NCI-H2107 treated with DMSO at 0.1 percent for 48 hours (cell line): Measurements from ENCODE around the gene GATAD2A.

Experiments used
- DNase-seq: peaks from one replicate; lab custom pipeline; 2025; ENCODE audit not compliant: unreplicated experiment; lab: John Stamatoyannopoulos, UW

GATAD2A gene

DNA sequence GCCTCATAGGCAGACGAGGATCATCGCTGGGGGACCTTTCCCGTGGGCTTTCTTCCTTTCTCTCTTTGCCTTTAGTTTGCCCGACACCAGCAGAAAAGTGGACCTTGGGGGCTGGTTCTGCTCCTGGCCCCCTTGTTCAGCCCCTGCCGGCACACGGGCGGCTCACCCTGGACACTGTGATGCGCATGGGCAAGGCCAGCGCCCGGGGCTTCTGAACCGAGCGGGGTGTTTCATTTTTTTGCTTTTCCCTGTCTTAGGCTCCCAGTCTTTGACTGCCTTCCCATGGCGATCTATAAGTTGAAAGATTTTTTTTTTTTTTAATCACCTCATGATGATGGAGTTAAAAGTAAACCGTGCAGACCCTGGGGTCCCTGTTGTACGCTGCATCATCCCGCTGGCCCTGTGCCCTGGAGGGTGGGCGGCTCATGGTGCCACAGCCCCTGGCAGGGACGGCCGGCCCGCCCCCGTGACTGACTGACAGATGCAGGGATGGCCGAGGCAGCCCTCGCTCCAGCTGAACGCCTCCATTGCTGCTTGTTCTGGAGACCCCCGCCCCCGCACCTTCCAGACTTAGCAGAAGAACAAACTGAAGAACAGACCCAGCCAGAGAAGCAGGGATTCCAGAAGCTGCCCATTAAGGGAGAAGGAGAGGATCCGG, 100.3 kb downstream of the GATAD2A start:
- no peak for DNase-seq

DNA sequence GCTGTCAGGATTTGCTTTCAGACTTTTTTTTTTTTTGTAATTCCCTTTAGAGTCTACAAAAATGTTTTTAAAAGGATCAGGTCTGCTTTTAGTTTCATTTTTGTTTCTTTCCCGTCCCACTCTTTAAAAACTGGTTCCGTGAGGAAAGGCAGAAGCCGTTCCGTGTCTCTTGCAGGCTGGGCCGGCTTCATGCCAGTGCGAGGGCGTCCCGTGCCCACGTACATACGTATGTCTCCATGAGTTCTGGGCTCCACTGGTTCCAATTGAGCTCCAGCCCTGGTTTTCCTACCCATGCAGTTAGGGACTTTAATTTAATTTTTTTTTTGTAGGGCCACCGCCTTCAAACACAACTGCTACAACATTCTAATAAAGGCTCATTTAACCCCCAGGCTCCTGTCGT, 101.1 kb downstream of the GATAD2A start:
- DNase-seq: no peak

DNA sequence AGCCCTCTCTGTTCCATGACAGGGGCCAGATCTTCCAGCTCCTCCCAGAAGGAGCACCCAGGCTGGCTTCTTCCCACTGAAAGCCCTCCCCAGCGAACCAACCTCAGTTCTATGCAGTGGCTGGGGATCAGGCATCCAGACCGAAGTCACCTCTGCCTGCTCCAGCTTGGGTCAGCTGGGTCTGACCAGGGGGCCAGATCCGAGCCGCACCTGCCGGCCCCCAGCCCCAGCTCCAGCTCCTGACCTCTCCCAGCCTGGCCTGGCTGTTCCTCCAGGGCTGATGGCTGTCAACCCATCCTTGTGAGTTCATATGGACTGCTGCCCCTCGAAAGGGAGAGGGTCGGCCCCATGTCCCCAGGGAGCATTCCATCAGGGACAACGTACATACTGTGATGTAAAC, 101.9 kb downstream of the GATAD2A start:
- no peak for DNase-seq

DNA sequence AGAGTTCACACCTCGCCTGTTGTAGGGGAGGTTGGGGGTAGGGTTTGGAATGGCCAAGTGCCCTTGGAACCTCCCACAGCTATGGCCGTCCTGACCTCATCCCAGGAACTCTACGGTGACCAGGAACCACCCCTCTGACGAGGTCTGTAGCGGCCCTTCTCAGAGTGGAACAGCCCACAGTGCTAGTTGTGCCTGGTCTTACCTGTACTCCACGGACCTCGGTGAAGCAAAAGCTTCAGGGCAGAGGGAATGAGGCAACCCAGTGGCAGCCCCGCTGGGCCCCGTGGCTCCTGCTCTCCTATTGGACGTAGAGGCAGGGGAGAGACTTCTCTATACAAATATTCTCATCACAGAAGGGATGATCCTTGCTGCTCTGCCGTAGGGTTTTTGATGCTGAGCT, 102.7 kb downstream of the GATAD2A start:
- no peak for DNase-seq

DNA sequence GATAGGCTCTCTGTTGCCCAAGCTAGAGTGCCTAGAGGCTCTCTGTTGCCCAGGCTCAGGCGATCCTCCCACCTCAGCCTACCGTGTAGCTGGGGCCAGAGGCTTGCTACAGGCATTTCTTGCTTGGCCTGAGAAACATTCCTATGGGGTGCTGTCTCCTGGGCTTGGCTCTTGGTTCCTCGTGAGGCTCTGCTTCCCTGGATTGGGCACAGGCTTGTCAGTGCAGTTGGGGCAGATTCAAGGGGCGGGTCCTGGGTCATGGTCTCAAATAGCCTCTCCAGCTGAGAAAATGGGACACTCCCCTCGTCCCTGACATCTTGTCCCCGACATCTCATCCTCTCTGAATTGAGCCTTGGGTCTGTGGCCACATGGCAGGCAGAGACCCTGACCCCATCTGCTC, 105.0 kb downstream of the GATAD2A start:
- DNase-seq: no peak

DNA sequence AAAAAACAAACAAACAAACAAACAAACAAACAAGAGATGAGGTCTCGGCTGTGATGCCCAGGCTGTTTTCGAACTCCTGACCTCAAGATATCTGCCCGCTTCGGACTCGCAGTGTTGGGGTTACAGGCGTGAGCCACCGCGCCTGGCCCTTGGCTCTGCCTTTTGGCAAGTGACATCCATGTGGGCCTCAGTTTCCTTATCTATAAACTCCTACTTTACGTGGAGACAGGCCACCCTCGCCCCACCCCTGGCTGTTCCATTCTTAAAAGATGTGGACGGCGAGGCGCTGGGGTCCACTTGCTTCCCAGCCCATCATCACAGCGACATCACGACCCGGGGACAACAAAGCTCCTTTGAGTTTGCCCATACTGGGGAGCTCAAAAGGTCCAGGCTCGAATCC, 108.2 kb downstream of the GATAD2A start:
- DNase-seq: no peak

DNA sequence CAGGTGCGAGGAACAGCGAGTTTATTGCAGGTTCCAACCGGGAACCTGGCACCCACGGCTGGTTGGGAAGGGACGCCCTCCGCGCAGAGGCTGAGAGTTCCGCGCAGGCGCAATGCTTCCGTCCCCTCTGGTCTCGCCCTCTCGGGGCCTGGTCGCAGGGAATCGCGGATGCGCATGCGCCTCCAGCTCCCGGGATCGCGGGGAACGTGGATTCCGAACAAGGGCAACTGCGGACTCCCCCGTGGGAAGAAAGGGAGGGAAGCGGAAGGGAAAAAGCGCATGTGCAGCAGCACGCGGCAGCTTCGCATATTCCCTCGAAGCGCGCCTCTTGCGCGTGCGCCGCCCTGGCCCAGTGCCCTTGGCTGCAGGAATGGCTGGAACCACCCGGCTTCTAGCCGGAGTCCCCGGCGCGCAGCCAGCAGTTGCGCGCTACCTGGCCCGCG, 108.8 kb downstream of the GATAD2A start:
- no peak for DNase-seq

DNA sequence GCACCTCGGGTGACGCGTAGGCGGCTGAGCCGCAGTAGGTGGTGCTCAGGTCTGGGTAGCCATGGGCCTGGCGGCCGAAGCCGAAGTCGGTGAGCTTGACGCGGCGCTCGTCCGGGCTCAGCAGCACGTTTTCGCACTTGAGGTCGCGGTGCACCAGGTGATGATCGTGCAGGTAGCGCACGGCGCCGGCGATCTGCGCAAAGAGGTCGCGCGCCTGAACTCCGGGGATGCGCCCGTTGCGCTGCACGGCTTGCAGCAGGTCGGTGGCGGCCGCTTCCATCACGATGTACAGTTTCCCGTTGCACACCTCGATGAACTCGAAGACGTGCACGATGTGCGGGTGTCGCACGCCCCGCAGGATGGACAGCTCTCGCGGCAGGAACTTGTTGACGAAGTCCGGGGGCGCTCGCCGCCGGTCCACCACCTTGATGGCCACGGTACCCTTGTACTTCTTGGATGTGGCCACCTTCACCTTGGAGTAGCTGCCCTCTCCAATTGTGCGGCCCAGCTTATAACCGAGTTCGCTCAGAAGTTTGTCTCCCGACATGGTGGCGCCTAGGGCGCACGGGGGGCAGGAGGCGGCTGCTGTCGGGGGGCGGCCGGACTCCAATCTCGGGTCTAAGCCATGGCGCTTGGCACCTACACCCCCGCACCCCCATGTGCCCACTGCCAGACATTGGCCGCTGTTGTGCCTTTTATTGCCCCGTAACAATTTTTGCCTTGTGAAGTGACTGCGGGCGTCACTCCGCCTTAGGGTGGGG, 109.6 kb downstream of the GATAD2A start, which contains the start of gene TSSK6:
TSS of gene TSSK6 (minus strand) at position 668 of the 761 bp plus-strand sequence. CDS start at position 547, 121 bp downstream.
- no peak for DNase-seq

DNA sequence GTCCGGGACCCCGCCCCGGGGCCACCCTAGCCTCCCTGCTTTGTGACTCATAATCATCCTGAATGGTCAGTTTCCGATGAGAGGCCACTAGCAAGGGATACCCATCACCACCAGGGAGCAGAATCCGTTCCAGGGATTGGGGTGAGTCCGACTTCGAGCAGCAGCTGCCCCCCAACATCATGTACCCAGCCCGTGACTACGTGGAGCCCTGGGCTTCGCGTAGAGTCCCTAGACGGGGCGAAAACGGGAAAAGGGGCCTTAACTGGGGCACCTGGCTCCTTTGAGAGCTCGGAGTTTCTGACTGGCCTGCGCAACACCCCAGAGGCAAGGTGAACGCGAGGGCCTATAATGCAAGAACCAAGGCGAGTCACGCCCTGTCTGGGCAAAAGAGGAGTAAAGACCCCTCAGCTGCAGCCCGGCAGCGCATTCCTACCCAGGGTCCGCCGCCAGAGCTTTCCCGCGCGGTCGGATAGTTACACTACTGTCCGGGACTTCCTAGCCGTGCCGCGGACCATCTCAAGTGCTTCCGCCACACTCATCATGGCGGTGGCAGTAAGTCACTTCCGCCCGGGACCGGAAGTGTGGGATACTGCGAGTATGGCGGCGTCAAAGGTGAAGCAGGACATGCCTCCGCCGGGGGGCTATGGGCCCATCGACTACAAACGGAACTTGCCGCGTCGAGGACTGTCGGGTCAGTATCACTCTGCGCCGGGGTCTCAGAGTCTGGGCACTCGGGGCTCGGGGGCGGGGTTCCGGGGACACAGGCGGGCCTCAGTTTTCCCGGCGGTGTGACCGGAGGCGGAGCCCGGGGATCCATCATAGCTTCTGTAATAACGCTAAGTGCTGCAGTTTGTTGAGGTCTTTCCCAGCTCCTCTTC, 110.4 kb downstream of the GATAD2A start, which contains the start of gene NDUFA13:
TSS of gene NDUFA13 (plus strand) at position 584 of the 878 bp plus-strand sequence. CDS start at position 598, 14 bp downstream.
- peak; percentile 46 for DNase-seq

DNA sequence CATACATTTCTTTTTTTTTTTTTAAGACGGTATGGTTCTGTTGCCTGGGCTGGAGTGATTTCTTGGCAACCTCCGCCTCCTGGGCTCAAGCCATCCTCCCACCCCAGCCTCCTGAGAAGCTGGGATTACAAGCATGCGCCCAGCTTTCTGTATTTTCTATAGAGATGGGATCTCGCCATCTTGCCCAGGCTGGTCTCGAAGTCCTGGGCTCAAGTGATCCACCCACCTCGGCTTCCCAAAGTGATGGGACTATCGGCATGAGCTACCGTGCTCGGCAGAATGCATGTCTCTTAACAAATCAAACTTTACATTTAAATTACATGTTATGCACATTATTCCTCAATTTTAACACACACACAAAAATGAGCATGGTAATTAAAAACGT, 111.8 kb downstream of the GATAD2A start:
- no peak for DNase-seq

DNA sequence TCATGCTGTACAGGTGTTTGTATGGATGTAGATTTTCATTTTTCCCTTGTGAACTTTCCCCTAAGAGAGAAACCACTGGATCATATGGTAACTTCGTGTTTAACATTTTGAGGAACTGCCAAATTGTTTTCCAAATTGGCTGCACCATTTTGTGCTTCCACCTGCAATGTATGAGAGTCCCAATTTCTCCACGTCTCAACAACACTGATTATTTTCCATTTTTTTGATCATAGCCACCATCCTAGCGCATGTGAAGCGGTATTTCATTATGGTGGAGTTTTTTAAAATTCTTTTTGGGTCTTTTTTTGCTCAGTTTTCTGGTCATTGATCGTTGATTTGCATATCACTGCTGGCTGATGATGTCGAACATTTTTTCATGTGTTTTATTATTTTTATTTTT, 115.5 kb downstream of the GATAD2A start:
- no peak for DNase-seq

DNA sequence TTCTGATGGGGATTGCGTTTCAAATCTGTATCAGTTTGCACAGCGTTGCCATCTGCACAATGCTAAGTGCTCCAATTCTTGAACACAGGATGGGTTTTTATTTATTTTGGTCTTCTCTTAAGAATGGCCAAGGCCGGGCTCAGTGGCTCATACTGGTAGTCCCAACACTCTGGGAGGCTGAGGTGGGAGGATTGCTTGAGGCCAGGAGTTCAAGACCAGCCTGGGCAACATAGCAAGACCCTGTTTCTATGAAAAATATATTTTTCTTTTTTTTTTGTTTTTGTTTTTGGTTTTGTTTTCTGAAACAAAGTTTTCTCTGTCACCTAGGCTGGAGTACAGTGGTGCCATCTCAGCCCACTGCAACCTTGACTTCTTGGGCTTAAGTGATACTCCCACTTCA, 117.7 kb downstream of the GATAD2A start:
- no peak for DNase-seq

DNA sequence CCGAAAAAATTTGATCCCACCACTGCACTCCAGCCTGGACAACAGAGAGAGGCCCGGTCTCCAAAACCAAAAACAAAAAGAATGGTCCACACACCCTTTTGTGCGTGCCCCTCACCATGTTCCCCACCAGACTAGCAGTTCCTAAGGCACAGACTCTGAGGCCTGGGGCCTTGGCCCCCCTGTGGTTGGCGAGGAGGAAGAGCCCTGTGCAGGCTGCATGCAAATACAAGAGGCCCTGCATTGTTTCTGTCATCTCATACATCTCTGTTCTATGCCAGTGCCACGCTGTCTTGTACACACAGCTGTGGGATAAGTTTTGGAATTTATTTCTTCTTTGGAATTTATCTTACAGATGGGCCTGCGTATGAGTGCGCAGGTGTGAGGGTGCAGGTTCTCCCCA, 118.6 kb downstream of the GATAD2A start:
- DNase-seq: no peak

DNA sequence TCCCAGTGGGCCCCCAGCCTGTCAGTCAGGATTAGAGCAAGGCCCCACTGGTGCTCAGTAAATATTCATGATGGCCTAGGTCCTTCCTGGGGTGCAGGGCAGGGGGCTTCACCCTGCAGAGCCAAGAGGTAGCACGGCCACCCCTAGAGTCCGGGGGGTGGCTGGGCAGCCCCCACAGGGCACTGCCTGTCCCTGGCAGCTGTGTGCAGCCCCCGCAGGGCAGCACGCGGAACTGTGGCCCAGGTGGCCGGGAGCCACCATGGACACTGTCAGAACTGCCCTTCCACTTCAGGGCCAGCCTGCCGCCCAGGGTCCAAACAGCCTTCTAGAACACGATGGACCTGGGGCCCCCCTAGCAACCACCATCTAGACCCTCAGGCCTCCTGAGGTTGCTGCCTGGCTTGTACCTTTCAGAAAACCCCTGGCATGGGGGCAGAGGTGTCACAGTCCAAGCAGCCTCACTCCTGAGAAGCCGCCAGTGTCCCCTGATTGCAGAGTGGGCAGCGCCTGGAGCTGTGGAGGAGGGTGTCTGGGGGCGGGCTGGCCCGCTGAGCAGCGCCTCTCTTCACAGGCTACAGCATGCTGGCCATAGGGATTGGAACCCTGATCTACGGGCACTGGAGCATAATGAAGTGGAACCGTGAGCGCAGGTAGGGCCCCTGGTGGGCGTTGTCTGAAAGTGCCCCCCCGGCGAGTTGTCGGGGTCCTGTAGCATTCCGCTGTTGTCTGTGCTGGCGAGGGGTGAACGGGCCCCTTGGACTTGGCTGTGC, 120.3 kb downstream of the GATAD2A start:
- no peak for DNase-seq

DNA sequence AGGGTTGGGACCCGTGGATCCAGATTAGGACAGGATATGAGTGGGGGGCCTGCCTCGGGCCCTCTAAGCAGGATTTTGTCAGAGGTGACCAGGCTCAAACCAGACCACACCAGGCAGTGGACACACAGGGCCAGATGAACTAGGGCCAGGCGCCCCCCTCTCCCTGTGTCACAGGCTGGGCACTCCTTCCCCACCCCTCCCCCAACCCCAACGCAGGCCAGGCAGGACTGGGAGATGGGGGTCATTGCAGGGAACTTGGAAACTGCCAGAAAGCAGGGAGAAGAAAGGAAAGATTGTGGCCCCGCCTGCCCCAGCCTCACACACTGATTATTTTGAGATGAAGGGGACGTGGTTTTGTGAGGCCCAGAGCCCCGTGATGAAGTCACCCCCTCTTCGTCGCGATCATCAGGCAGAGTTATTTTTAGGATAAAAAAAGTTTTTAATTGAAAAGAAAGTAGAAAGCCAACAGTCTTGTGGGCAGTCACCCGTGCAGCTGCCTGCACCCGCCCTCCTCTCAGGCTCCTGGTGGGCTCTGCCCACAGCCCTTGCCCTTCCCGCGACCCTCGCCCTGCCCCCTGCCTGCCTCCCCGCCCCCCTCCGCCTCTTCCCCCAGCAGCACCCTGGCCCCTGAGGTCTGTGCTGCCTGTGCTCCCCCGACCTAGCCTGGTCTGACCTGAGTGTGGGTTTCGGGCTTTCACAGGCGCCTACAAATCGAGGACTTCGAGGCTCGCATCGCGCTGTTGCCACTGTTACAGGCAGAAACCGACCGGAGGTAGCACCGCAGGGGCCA, 121.3 kb downstream of the GATAD2A start:
- DNase-seq: no peak

DNA sequence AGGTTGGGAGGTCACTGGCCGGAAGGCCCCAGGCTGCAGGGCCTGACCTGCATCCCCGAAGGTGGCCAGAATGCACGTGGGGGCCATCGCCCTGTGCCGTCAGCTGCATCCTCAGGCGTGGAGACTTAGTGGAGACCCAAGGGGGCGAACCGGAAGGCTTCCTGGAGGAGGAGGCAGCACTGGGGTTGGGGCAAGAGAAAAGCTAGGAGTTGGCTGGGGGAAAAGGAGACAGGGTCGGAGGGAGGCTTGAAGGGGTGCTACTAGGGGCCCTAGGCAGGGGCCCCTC, 121.8 kb downstream of the GATAD2A start:
- DNase-seq: no peak

DNA sequence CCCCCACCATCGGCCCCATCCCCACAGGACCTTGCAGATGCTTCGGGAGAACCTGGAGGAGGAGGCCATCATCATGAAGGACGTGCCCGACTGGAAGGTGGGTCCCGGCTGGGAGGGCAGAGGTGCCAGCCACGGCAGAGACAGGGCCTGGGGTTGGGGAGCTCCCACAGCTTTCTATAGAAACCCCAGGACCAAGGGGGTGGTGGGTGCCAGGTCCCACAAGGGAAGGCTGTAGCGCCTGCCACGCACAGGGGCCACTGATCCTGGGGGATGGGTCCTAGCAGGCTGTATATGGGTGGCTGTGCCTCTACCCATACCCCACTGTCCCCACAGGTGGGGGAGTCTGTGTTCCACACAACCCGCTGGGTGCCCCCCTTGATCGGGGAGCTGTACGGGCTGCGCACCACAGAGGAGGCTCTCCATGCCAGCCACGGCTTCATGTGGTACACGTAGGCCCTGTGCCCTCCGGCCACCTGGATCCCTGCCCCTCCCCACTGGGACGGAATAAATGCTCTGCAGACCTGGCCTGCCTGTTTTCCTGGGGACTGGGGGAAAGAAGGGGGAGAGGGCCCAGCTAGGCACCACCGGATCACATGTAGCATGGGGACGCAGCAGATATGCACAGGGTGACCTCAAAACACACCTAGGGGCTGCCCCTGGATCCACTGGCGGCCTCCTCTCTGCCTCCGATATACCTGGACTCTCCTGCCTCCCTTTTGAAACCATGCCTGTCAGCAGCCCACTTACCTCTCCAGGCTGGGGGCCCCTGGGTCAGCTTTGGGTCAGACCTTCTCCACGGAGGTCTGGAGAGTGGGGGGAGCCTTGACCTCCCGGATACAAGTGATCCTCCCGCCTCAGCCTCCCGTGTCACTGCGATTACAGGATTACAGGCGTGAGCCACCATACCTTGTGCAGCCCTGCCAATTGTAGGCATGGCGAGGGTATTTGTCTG, 122.5 kb downstream of the GATAD2A start:
- DNase-seq: no peak

DNA sequence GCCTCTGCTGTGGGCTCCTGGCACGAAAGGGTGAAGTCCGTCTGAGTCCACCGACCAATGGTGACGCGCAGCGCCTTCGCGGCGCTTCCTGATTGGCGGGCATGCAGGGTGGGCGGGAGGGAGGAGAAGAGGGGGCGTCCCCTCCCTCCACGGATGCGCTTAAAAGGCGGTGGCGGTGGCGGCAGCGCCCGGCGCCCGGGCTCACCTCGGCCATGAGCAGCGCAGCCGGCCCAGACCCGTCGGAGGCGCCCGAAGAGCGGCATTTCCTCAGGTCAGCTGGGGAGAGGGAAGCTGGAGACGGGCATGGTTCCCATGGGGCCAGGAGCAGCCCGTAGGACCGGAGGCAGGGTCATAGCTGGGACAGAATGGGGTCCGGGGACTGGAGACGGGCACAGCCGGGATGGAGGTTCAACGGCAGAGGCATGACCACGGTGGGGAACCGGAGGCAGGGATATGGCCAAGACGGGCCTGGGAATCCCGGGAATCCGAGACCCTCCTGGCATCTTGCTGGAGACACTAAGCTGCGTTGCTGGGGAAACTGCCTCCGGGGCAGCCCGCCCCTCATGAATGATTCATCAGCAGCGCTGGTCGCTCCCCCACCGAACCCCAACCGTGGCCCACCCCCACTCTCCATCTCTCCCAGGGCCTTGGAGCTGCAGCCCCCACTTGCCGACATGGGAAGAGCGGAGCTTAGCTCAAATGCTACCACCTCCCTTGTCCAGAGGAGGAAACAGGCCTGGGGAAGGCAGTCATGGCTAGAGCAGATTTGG, 123.4 kb downstream of the GATAD2A start, which contains the start of gene YJEFN3:
TSS of gene YJEFN3 (plus strand) at position 191 of the 770 bp plus-strand sequence. CDS start at position 213, 22 bp downstream.
- no peak for DNase-seq
